ENCODE measurements around the gene CLTB.

Gene CLTB

DNA sequence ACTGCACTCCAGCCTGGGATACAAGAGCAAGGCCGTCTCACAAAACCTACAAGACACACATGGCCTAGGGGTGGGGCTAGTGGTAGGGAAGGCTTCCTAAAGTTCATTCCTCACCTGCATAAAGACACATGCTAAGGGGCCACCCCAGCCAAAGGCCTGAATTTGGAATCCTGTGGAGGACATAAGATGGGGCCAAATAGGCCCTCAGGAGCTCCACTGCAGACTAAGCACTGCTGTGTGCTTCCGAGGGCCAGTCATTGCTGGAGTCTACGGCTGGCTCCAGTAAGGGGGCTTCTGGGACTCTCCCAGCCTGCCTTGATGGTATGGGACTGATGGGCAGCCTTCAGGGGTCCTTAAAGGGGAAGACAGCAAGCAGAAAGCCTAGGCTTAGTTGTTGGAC lies 33.6 kb downstream of the CLTB start:
- no peak for DNase-seq (ENCODE audit: low read depth)

DNA sequence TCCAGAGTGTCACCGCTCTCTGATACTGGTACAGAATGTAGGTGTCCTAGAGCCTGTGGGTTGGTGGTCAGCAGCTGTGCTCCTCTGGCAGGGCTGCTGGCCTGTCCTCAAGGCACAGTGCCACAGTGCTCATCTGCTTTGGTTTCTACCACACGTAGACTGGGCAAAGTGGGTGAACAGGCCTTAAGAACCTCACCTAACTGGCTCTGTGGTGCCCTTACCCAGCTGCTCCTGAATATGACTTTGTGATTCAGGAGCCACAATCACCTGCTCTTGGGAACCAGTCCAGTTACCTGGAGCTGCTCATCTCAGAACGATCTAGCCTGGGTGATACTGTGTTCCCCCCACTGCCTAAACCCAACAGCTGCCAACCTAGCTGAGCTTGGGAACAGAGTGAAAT lies 34.4 kb downstream of the CLTB start:
- DNase-seq (ENCODE audit: low read depth), result no peak

DNA sequence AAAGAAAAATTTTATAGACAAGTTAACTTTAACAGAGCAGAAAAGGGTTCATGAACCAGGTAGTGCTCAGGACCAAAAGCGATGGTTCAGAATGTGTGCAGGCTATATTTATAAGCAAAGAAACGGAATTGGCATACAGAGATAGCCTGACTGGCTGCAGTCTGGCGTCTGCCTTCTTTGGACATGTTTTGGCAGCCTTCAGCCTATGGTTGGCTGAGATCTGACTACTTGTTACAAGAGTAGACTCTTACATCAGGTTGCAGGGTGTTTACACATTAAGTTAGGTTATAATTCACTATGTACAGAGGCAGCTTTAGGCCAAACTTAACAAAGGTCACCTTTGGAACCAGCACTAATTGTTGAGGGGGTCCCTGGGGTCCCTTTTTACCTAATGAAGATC lies 34.9 kb downstream of the CLTB start:
- DNase-seq (ENCODE audit: low read depth), result no peak

DNA sequence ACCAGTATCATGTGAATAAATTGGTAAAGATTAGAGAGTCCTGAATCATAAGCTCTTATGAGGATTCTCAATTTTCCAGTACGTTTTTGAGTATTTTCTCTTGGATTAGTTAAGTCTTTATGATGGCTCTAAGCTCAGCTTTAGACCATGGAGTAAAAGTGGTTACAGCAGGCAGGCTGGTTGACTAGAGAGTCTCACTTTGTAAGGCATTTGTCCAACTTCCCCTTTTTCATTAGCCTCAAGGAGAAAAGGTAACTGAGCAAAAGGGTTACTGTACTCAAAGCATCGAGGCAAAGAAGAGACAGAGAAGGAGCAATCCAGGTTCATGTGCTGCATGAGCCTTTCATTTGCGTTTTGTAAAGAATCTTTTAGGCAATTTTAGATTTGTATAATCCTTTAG lies 36.5 kb downstream of the CLTB start:
- no peak for DNase-seq (ENCODE audit: low read depth)

DNA sequence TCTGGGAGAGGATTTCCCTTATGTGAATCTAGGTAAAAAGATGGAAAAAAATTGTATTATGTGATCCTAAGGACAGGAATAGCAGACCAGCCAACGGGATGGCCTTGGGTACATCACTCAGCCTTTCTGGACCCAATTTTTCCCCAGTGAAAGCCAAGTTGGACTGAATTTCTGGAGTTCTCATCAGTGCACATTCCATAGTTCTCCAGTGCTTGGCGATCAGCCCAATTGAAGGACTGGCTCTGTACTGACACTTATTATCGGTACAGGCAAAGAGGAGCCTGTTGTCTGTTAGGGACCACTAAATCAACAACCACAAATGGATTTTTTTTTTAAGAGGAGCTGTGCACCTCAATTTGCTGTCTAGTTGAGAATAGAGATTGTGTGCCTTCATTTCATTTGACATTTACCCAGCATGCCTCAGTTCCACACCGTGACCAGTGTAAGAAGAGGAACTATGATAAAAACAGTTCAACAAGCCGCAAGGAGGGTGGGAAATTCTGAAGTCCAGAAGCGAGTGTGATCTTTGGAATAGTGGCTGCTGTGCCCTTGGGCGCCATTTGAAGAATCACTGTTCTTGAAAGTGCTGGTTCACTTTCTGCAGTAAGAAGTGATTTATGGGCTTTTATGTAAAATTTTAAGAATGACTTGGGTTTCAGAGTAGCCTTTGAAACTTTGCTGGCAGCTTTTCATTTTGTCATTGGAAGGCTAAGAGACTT lies 43.1 kb downstream of the CLTB start:
- no peak for DNase-seq (ENCODE audit: low read depth)

DNA sequence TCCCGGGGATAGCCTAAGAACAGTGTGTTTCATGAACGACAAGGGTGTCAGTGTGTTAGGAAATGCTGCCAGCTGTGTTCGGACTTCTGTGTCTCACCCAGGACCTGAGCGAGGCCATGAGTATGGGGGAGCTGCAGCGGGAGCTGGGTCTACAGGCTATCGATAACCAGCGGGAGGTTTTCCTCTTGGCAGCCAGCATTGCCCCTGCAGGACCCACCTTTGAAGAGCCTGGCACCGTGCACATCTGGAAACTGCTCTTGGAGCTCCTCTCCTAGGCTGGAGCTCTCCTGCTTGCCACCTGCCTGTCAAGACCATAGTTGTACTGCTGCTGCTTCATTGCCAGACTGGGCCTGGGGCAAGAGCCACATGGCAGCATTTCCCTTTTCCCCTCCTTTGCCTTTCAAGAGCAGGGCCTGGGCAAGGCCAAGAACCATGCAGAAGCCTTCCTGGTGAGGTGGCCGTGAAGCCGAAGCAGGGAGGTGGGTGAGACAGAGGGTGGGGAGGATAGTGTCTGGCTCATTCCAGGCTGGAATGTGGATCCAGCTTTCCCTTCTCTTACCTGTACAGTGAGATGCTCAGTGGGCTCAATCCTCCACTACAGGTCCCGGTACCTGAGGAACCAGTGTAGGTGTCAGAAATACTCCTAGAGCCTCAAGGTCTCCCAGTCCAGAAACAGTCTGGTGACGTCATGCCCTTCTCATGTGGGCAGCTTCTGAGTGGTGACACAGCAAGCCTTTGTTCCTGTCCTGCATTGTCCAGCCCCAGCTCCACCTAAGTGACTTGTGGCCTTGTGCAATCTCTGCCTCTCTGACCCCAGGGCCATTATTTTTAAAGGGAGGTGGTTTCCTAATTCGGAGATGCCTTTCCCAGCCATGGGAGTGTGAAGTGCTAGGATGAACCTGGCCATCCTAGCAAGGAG lies 44.5 kb downstream of the CLTB start:
- no peak for DNase-seq (ENCODE audit: low read depth)

DNA sequence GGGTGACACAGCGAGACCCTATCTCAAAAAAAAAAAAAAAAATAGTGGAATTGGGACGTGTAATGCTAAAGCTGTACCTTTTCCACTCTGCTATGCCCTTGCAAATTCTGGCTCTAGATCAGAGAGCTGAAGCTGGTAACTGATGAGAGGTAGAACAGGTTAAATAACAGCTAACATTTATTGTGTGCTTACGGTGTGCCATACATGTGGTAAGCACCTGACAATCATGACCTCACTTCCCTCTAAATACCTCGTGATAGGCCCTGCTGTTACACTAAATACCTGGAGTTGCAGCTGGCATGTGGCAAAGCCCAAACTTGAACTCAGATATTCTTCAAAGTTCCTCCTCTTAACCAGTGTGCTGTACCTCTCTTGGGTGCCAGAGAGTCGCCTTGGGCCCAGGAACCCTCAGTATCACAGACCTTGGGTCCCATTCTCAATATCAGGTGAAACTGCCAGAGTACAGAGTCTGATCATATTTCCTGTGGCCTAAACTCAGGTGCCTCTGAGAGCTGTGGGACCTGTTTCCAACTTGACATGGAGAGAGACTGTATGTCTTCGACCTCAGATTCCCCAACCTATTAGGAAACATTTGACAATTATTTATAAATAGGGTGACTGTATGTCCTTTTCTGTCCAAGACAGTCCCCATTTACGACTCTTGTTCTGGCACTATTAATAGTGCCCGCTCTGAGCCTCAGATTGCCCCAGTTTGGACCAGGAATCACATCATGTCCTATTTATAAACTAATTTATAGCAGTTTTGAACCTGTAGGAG lies 46.2 kb downstream of the CLTB start:
- DNase-seq (ENCODE audit: low read depth), result no peak

DNA sequence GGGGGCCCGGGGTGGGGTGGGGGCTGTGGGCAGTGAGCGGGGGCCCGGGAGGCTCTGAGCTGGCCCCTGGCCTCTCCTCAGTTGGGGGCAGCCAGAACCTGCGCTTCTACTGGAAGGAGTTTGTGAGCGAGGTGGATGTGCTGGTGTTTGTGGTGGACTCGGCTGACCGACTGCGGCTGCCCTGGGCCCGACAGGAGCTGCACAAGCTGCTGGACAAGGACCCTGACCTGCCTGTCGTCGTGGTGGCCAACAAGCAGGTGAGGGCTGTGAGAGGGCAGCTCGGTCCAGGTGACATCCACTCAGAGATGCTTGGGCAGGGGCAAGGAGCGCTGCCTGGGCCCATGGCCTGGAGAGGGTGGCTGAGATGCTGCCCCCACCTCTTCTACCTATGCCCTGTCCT lies 47.6 kb downstream of the CLTB start:
- no peak for DNase-seq (ENCODE audit: low read depth)

DNA sequence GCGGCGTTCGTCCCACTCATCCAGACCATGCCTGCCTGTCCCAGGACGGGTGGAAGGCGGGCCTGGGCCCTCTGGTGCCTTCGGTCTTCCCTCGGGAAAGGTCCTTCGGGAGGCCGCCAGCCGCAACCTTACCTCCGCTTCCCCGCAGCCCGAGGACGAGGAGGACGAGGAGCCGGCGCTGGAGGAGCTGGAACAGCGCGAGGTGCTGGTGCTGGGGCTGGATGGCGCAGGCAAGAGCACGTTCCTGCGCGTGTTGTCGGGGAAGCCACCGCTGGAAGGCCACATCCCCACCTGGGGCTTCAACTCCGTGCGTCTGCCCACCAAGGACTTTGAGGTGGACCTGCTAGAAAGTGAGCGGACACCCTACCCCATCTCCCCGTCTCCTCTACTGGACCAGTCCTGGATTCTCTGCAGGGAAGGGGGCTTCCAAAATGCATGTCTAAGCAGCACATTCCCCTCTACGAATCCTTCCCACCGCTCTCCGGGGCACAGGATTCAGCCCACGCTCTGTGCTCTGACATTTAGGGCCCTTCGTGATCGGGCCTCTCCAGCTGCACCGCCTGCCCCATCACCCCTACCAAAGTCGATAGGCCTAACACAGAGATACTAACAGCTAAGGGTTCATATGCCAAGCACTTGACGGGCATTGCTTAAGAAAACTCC lies 50.0 kb downstream of the CLTB start:
- DNase-seq (ENCODE audit: low read depth), result no peak

DNA sequence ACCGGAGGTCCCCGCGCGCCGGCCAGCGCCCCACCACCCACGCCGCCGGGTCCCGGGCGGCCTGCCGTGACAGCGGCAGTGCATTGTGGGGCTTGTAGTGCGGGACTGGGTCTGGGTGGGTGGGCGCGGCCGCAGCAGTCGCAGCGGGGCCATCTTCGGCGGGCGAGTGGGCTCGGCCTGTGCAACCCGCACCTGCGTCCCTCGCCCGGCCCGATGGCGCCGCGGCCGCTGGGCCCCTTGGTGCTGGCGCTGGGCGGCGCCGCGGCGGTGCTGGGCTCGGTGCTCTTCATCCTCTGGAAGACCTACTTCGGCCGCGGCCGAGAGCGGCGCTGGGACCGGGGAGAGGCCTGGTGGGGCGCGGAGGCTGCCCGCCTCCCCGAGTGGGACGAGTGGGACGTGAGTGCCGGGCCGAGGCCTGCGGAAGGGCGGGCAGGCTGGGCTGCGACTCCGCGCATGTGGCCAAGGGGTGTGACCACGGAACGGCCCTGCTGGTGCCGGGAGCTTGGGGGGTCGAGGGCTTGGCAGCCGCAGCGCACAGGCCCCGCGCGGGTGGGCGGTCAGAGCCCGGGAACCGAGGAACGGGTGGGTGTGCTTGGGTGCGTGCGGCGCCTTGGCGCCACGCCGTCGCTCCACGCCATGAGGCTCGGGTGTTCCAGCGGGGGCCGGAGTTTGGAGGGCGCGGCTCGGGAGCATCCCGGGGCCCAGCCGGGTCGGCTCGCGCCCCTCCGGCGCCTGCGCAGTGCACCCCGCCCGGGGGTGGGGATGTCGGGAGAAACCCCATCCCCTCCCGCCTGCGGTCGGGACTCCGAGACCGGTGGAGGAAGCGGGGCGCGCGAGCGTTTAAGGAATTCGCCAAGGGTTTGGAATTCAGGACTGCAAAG lies 50.7 kb downstream of the CLTB start, which contains the start of gene ARL10:
ARL10 (plus strand) TSS at position 137 of the 881 bp plus-strand sequence; CDS start at position 214, 77 bp downstream.
- DNase-seq (ENCODE audit: low read depth), result no peak

DNA sequence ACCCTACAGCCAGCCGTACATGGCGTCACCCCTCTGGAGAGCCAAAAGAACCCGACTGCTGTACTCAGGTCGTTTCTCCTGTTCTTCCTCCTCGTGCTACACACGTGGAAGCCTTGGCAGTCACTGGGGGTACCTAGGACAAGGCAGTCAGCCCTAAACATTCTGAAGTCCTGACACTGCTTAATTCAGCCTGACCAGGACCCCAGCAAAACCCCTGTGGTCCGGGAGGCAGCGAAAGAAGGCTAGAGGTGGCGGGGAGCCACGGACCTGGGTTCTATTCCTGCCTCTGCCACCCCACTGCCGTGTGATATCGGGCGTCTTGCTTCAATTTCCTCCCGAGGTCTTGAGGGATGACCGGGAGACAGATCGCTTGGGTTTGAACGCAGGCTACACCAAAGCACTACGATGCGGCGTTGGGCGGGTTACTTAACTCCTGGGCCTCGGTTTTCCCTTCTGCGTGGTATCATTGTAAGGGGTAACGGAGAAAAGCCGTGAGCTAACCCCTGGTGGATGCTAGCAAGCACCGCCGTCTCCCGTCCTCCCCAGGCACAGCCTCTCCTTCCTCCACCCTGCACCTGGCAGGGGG lies 51.5 kb downstream of the CLTB start:
- DNase-seq (ENCODE audit: low read depth), result no peak

DNA sequence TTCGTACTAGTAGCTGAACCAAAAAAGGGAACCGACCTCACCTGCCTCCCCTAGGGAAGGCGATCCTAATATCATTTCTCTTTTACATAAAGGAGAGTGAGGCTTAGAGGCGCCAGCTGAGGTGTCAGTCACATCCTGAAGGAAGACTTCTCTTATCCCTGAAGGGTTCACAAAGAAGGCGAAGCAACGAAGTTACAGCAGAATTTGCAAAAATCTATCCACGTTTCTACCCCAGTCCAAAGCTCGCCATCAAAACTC lies 54.2 kb downstream of the CLTB start:
- DNase-seq (ENCODE audit: low read depth), result no peak

DNA sequence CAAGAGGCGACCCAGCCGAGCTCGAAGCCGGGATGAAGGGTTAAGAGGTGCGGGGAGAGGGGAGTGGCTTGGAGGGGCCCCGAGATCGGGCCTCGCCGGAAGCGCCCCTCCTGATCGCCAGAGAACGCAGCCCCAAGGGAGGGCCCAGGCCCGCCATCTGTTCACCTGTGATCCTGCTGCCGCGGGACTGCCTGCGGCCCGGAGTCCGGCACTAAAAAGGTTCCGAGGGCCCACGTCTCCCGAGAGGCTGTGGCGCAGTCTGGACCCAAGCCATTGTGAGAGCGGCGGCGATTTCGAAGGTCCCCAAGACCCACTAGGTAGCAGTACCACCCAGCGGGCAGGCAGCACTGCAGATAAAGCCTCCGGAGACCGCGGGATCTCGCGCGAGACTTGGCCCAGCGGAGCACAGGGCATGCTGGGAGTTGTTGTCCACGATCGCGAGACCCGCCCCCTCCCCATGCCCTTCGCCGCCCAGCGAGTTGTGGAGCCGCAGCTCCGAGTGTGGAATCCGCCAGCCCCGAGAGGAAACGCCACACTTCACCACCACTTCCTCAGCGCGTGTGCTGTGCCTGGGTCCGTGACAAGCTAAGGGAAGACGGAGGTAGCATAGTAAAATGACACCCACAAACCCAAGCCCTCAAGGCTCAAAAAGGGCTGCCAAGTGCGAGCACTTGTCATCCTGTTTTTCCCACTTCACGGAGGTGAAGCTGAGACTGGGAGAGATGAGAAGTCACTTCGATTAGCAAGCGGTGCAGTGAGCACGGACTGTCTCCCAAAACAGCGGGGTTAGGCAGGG lies 54.7 kb downstream of the CLTB start, which contains the start of gene KIAA1191:
KIAA1191 (minus strand) TSS at position 328 of the 796 bp plus-strand sequence. CDS start 2,256 bp downstream, outside the sequence.
- DNase-seq (ENCODE audit: low read depth), result peak; percentile 41

DNA sequence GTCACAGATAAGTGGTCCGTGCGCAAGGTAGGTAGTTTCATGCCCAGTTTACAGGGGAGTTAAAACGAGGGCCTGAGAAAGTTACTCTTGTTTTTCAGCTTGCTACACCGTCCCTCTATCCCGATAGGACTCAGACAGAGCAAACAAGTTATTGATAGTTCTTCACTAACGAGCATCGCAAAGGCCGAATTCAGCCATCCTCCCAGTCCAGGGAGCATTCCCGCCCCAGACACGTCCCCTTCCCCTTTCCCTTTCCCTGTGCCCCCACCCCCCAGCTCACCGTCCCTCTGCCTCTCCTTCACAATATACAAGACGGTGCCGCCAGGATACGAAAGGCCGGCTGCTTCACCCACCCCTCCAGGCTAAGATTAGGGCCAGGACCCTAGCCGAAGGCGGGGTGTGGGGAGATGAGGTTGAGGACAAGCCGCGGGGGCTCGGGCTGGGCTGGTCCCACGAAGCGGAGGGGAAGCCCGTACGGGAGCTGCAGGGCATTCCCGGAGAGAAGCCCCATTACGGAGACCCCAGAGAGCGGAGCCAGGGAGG lies 55.4 kb downstream of the CLTB start:
- no peak for DNase-seq (ENCODE audit: low read depth)

DNA sequence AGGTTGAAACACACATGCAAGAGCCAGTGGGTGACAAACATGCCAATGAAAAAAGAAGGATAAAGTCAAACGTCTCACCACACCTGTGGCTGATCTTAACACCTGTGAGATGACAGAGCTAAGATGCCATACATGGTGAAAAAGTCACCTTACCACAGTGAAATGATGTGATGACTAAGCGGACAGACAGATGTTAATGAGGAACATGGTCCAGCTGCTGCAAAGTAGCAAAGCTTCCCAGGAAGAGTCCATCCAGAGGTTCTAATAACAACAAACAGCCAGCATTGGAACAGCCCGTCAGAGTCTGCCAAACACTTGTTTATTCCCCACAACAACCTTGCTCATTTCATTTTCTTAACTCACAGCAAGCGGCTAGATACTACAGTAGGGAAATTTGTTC lies 56.7 kb downstream of the CLTB start:
- no peak for DNase-seq (ENCODE audit: low read depth)

DNA sequence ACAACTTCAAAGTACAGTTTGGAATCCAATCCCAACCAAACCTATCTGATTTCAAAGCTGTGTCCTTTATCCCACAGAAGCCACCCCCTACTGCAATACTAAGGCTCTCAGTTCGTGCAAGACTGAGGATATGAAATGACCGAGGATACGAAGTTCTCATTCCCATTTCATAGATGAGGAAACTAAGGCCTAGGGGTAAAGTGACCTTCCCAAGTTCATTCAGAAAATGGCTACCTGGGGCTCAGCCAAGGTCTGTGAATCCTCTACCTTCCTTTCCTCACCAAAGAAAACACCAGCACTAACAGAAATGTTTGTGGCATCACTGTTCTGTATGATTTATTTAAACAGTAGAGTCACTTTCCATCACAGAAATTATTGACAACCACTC lies 60.2 kb downstream of the CLTB start:
- no peak for DNase-seq (ENCODE audit: low read depth)

DNA sequence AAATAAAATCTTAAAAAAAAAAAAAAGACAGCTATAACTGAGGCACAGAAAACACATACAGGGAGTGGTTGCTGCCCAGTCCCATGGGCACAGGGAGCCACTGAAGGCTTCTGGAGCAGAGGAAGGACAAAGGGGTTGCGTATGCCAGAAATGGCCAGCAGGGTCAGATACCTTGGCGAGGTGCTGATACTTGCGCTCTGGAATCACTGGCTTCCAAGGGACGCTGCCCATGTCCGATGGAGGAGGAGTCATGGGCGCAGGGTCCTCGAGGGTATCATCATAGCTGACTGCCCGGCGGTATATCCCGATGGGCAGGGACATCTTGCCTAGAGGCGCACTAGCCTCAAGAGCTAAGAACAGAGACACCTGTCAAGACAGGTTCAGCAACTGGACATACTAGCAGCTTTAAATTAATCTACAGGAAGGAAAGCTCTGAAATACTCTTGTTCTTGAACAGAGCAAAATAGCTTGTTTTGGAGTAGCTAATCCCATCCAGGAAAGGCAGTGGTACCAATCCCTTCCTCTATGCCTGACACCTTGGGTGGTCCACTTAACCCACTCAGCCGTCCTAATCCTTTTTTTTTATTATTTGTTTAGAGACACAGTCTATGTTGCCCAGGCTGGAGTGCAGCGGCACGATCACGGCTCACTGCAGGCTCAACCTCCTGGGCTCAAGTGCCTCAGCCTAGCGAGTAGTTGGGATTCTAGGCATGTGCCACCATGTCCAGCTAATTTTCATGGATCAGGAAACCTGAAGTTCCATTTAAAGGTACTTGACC lies 60.8 kb downstream of the CLTB start:
- no peak for DNase-seq (ENCODE audit: low read depth)

DNA sequence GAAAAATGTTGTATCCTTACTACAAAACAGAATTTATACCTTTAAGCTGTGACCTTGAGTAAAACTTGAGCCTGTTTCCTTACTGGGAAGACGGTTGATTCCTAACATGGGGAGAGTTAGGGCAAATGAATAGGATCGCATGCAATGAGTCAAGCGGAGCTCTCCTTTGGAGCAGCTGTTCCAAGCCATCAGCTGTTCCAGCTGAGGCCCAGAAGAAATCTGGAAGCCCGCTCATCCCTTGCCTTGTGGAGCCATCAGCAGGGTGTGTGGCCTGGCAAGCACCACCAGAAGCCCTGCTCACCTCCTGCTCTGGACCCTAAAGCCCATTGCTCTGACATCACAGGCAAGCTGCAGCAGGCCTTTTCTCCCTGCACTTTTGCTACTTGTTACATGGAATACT lies 62.8 kb downstream of the CLTB start:
- no peak for DNase-seq (ENCODE audit: low read depth)
